GM23338 (cell line): ENCODE data around the gene RHBDD1. TPM values are rescaled to one million over a fixed set of nuclear protein-coding genes. Genes with fewer than 3 reads are reported as not detected.

Source experiments
- ATAC-seq: fragments of 200-7000 bp; cut with Tn5 transposase; 3 replicates; pipeline ENCODE4 v1.9.1; 2020
- DNase-seq: peaks from one replicate; pipeline ENCODE4 v3.0.0-alpha.2; 2015; ENCODE audit warnings: low spot score
- H2AFZ ChIP-seq: fragments of 200-600 bp; sonication (generic); 2 replicates; pipeline ENCODE4 v1.8.0; 2016; ENCODE audit warnings: antibody characterized with exemption, mild to moderate bottlenecking, moderate library complexity
- H3F3A ChIP-seq: fragments of 200-600 bp; sonication (generic); replicated peaks from 2 replicates; pipeline ENCODE4 v1.8.0; 2017; ENCODE audit warnings: antibody characterized with exemption, mixed run types, low read depth
- H3K27ac ChIP-seq: fragments of 200-600 bp; sonication (generic); 2 replicates; pipeline ENCODE4 v1.6.1; 2016; ENCODE audit warnings: low read depth
- H3K27me3 ChIP-seq: fragments of 200-600 bp; sonication (generic); 2 replicates; pipeline ENCODE4 v1.8.0; 2016; ENCODE audit warnings: mild to moderate bottlenecking, mixed run types, moderate library complexity; ENCODE audit not compliant: insufficient read depth
- H3K36me3 ChIP-seq: fragments of 200-600 bp; sonication (generic); 2 replicates; pipeline ENCODE4 v1.8.0; 2016; ENCODE audit warnings: mild to moderate bottlenecking; ENCODE audit not compliant: insufficient read depth
- H3K4me1 ChIP-seq: fragments of 200-600 bp; sonication (generic); 2 replicates; pipeline ENCODE4 v1.8.0; 2016; ENCODE audit warnings: mild to moderate bottlenecking, moderate library complexity; ENCODE audit not compliant: insufficient read depth
- H3K4me2 ChIP-seq: fragments of 200-600 bp; sonication (generic); 2 replicates; pipeline ENCODE4 v1.7.1; 2017; ENCODE audit warnings: mixed run types
- H3K4me3 ChIP-seq: fragments of 200-600 bp; sonication (generic); 2 replicates; pipeline ENCODE4 v1.6.1; 2016; ENCODE audit warnings: mixed run types
- H3K79me2 ChIP-seq: fragments of 200-600 bp; sonication (generic); replicated peaks from 2 replicates; pipeline ENCODE4 v1.8.0; 2017; ENCODE audit warnings: mild to moderate bottlenecking; ENCODE audit not compliant: insufficient read depth
- H3K9me2 ChIP-seq: fragments of 200-600 bp; sonication (generic); 2 replicates; pipeline ENCODE4 v1.8.0; 2017; ENCODE audit not compliant: insufficient read depth
- H4K20me1 ChIP-seq: fragments of 200-600 bp; sonication (generic); replicated peaks from 2 replicates; pipeline ENCODE4 v1.8.0; 2017; ENCODE audit warnings: mild to moderate bottlenecking; ENCODE audit not compliant: insufficient read depth
- H3K27ac Mint-ChIP-seq: 2 replicates; pipeline ENCODE4 v1.8.0; 2020; ENCODE audit warnings: inconsistent platforms, mild to moderate bottlenecking, moderate library complexity, mixed read lengths
- H3K27me3 Mint-ChIP-seq: 3 replicates; pipeline ENCODE4 v1.8.0; 2022; ENCODE audit warnings: low read depth, mild to moderate bottlenecking, moderate library complexity, mixed read lengths, inconsistent platforms; ENCODE audit not compliant: insufficient read depth, poor library complexity
- H3K36me3 Mint-ChIP-seq: 3 replicates; pipeline ENCODE4 v1.8.0; 2021; ENCODE audit warnings: low read depth, mild to moderate bottlenecking, inconsistent platforms, moderate library complexity, mixed read lengths
- H3K4me1 Mint-ChIP-seq: 3 replicates; pipeline ENCODE4 v1.8.0; 2020; ENCODE audit warnings: mild to moderate bottlenecking, inconsistent platforms, mixed read lengths
- H3K4me3 Mint-ChIP-seq: 3 replicates; pipeline ENCODE4 v1.8.0; 2021; ENCODE audit warnings: moderate library complexity, mild to moderate bottlenecking, inconsistent platforms, mixed read lengths
- H3K9me3 Mint-ChIP-seq: 3 replicates; pipeline ENCODE4 v1.8.0; 2020; ENCODE audit warnings: moderate library complexity, mild to moderate bottlenecking, inconsistent platforms, mixed read lengths
- CREB1 ChIP-seq: fragments of 250-450 bp; sonication (Bioruptor Pico); IDR thresholded peaks from 2 replicates; pipeline ENCODE4 v1.5.0; 2020; ENCODE audit warnings: low read depth, mild to moderate bottlenecking, moderate library complexity
- CTCF ChIP-seq, 2 experiments: fragments of 200-600 bp in 1 of 2; sonication (generic) in 1 of 2; conservative IDR thresholded peaks; 2 replicates each; pipeline versions ENCODE4 v1.5.1 to v1.6.1; 2016 to 2017; ENCODE audit warnings: antibody characterized with exemption in 2 of 2, low read depth in 2 of 2, mild to moderate bottlenecking in 2 of 2, moderate library complexity in 1 of 2
- EZH2 ChIP-seq: fragments of 200-600 bp; sonication (generic); IDR thresholded peaks from one replicate; pipeline ENCODE4 v1.8.0; 2017; ENCODE audit warnings: antibody characterized with exemption, mild to moderate bottlenecking, low read depth; ENCODE audit not compliant: unreplicated experiment
- JUNB ChIP-seq: IDR thresholded peaks from one replicate; pipeline ENCODE4 v1.6.1; 2016; ENCODE audit warnings: antibody characterized with exemption; ENCODE audit not compliant: unreplicated experiment
- STAT1 ChIP-seq: IDR thresholded peaks from one replicate; pipeline ENCODE4 v1.6.1; 2016; ENCODE audit warnings: antibody characterized with exemption; ENCODE audit not compliant: unreplicated experiment
- ZNF114 ChIP-seq: fragments of 250-450 bp; sonication (Bioruptor Pico); IDR thresholded peaks from 2 replicates; pipeline ENCODE4 v1.5.0; 2020; ENCODE audit warnings: mild to moderate bottlenecking, moderate library complexity
- ZNF331 ChIP-seq: fragments of 250-450 bp; sonication (Bioruptor Pico); IDR thresholded peaks from 2 replicates; pipeline ENCODE4 v1.5.0; 2020; ENCODE audit warnings: low read depth, mild to moderate bottlenecking, moderate library complexity
- polyA plus RNA-seq: library from polyadenylated mRNA; unstranded; fragments of >200 nt; fragmentation: Nextera tagmentation; extraction: Ambion mirVana; gene quantifications from 2 replicates; pipeline ENCODE4 v1.2.1, GENCODE V29; 2016
- total RNA-seq: library from RNA; depleted of rRNA; stranded (reverse); fragments of >200 nt; shearing (Covaris generic); gene quantifications from 2 replicates; pipeline ENCODE4 v1.2.3, GENCODE V29; 2014
- TF ChIP-seq, protein P1 (sequence below): fragments of 250-450 bp; sonication (Bioruptor Pico); IDR thresholded peaks from 2 replicates; pipeline ENCODE4 v1.5.0; 2020; ENCODE audit warnings: mild to moderate bottlenecking, moderate library complexity

RHBDD1 gene
- total and polyA plus RNA-seq, 2 experiments from 2014 or later: 7.3 to 13.0 TPM

DNA sequence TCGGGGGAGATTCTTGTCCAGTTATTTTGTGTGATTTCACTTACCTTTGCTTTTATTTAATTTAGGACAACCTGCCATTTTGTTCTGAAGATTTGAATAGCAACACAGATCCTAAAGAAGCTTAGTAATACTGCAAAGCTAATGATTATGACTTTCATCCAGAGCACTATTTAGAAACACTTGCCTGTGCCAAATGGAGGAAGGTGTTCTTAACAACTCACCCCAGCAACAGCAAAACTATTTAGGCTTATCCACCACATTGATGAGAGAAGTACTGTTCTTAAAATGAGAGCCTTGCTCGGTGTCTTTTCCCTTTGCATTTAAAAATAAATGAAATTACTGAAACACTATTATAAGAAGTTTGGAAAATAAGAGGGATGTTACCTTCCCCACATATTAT is 59.7 kb downstream of the RHBDD1 start (continued):
- TF ChIP-seq EZH2 (no peak), CTCF (conservative IDR thresholded peaks at IDR 0.05; ENCODE audit: low read depth in 2 of 2) (no peak), STAT1 (no peak), ZNF114 (CRISPR knock-in tag) (no peak), ZNF331 (CRISPR knock-in tag) (no peak)

GRCh38 chr2:226898121-226898520 is 62.3 kb downstream of the RHBDD1 start:
- Mint-ChIP-seq H3K4me1 (no peaks in the 10 kb centered on the region; the same call in 2 of the 3 replicates), H3K4me3 (no peak overlapping the region), H3K27me3 (no peaks in the 10 kb centered on the region), H3K9me3 (no peaks in the 10 kb centered on the region; the same call in 2 of the 3 replicates), H3K36me3 (peaks cover 2% of the 10 kb centered on the region; the same call in 2 of the 3 replicates), H3K27ac (no peak overlapping the region)
- H3K36me3 ChIP-seq: no peaks in the 10 kb centered on the region; the same call in 1 of the 2 replicates
- ATAC-seq (no peak), DNase-seq (no peak)
- no peaks in the 10 kb centered on the region for H3K27me3 ChIP-seq
- H3K9me2 ChIP-seq: 0 out of 2 replicates have a peak, but pooled peaks cover 2% of the 10 kb centered on the region
- H3K4me3 ChIP-seq: no peak overlapping the region
- no peak overlapping the region for H3K4me2 ChIP-seq
- no peaks in the 10 kb centered on the region for H3F3A ChIP-seq
- TF ChIP-seq EZH2: no peak
- H2AFZ ChIP-seq: no peak overlapping the region
- H4K20me1 ChIP-seq: no peaks in the 10 kb centered on the region; the same call in 1 of the 2 replicates
- no peak overlapping the region for H3K27ac ChIP-seq
- H3K4me1 ChIP-seq: no peaks in the 10 kb centered on the region
- H3K79me2 ChIP-seq: no peaks in the 10 kb centered on the region

DNA sequence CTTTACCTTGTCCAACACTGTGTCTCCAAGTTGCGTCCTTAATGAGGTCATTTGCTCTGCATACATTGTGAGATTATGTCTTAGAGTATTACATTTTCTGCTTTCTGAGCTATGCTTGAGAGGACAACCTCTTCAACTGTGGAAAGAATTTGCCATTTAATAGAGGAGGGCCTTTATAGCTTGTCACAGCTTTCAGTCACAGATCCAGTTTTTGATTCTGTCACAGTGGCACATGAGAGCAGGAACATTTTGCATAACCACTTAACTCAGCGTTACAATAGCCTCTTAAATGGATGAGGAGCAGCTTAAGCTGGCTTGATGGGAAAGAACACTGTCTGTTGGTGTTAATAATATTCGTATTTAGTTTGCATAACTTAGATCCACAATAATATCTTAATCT is 63.0 kb downstream of the RHBDD1 start:
- Histone ChIP-seq H3K79me2 (no peaks in the 10 kb centered on the region), H3K4me1 (no peaks in the 10 kb centered on the region), H4K20me1 (no peaks in the 10 kb centered on the region; the same call in 1 of the 2 replicates), H3F3A (no peaks in the 10 kb centered on the region), H3K27me3 (no peaks in the 10 kb centered on the region), H3K4me2 (no peak overlapping the region), H3K9me2 (0 out of 2 replicates have a peak, but pooled peaks cover 2% of the 10 kb centered on the region), H2AFZ (no peak overlapping the region), H3K4me3 (no peak overlapping the region), H3K27ac (no peak overlapping the region), H3K36me3 (no peaks in the 10 kb centered on the region; the same call in 1 of the 2 replicates)
- Mint-ChIP-seq H3K4me1 (no peaks in the 10 kb centered on the region; the same call in 2 of the 3 replicates), H3K9me3 (no peaks in the 10 kb centered on the region; the same call in 2 of the 3 replicates), H3K4me3 (no peak overlapping the region), H3K36me3 (peaks cover 2% of the 10 kb centered on the region; the same call in 2 of the 3 replicates), H3K27ac (no peak overlapping the region), H3K27me3 (no peaks in the 10 kb centered on the region)
- DNase-seq: no peak
- ATAC-seq: no peak
- TF ChIP-seq, protein P1, sequence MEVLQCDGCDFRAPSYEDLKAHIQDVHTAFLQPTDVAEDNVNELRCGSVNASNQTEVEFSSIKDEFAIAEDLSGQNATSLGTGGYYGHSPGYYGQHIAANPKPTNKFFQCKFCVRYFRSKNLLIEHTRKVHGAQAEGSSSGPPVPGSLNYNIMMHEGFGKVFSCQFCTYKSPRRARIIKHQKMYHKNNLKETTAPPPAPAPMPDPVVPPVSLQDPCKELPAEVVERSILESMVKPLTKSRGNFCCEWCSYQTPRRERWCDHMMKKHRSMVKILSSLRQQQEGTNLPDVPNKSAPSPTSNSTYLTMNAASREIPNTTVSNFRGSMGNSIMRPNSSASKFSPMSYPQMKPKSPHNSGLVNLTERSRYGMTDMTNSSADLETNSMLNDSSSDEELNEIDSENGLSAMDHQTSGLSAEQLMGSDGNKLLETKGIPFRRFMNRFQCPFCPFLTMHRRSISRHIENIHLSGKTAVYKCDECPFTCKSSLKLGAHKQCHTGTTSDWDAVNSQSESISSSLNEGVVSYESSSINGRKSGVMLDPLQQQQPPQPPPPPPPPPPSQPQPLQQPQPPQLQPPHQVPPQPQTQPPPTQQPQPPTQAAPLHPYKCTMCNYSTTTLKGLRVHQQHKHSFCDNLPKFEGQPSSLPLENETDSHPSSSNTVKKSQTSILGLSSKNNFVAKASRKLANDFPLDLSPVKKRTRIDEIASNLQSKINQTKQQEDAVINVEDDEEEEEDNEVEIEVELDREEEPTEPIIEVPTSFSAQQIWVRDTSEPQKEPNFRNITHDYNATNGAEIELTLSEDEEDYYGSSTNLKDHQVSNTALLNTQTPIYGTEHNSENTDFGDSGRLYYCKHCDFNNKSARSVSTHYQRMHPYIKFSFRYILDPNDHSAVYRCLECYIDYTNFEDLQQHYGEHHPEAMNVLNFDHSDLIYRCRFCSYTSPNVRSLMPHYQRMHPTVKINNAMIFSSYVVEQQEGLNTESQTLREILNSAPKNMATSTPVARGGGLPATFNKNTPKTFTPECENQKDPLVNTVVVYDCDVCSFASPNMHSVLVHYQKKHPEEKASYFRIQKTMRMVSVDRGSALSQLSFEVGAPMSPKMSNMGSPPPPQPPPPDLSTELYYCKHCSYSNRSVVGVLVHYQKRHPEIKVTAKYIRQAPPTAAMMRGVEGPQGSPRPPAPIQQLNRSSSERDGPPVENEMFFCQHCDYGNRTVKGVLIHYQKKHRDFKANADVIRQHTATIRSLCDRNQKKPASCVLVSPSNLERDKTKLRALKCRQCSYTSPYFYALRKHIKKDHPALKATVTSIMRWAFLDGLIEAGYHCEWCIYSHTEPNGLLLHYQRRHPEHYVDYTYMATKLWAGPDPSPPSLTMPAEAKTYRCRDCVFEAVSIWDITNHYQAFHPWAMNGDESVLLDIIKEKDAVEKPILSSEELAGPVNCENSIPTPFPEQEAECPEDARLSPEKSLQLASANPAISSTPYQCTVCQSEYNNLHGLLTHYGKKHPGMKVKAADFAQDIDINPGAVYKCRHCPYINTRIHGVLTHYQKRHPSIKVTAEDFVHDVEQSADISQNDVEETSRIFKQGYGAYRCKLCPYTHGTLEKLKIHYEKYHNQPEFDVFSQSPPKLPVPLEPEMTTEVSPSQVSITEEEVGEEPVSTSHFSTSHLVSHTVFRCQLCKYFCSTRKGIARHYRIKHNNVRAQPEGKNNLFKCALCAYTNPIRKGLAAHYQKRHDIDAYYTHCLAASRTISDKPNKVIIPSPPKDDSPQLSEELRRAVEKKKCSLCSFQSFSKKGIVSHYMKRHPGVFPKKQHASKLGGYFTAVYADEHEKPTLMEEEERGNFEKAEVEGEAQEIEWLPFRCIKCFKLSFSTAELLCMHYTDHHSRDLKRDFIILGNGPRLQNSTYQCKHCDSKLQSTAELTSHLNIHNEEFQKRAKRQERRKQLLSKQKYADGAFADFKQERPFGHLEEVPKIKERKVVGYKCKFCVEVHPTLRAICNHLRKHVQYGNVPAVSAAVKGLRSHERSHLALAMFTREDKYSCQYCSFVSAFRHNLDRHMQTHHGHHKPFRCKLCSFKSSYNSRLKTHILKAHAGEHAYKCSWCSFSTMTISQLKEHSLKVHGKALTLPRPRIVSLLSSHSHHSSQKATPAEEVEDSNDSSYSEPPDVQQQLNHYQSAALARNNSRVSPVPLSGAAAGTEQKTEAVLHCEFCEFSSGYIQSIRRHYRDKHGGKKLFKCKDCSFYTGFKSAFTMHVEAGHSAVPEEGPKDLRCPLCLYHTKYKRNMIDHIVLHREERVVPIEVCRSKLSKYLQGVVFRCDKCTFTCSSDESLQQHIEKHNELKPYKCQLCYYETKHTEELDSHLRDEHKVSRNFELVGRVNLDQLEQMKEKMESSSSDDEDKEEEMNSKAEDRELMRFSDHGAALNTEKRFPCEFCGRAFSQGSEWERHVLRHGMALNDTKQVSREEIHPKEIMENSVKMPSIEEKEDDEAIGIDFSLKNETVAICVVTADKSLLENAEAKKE (CRISPR knock-in tag): no peak
- TF ChIP-seq CREB1 (CRISPR knock-in tag) (no peak), ZNF331 (CRISPR knock-in tag) (no peak), STAT1 (no peak), JUNB (no peak)
